HG03066 (cell line): ENCODE measurements around the gene CASZ1.

Source experiments
- ATAC-seq: cut with Tn5 transposase; IDR thresholded peaks from one replicate; pipeline ENCODE4 v1.9.1; 2021; ENCODE audit warnings: low read depth; ENCODE audit not compliant: unreplicated experiment

The CASZ1 gene

GRCh38 chr1:10631121-10631810 is 165.2 kb downstream of the CASZ1 start:
- ATAC-seq, result no peak

GRCh38 chr1:10630661-10631120 is 165.8 kb downstream of the CASZ1 start:
- ATAC-seq, result no peak

- ATAC-seq, result no peak
Measured at GRCh38 chr1:10629816-10630571, 166.5 kb downstream of the CASZ1 start.

- ATAC-seq, result no peak
Measured at GRCh38 chr1:10629091-10629815, 167.2 kb downstream of the CASZ1 start.

- ATAC-seq, result no peak
Measured at GRCh38 chr1:10628685-10629084, 167.8 kb downstream of the CASZ1 start.

GRCh38 chr1:10626791-10627410 is 169.5 kb downstream of the CASZ1 start:
- no peak for ATAC-seq

GRCh38 chr1:10626131-10626731 is 170.2 kb downstream of the CASZ1 start:
- no peak for ATAC-seq

- ATAC-seq, result no peak
Measured at GRCh38 chr1:10625554-10625953, 170.9 kb downstream of the CASZ1 start.

GRCh38 chr1:10625076-10625475 is 171.4 kb downstream of the CASZ1 start:
- no peak for ATAC-seq

- ATAC-seq, result no peak
Measured at GRCh38 chr1:10624256-10625050, 172.0 kb downstream of the CASZ1 start.

GRCh38 chr1:10623686-10624145 is 172.7 kb downstream of the CASZ1 start:
- ATAC-seq, result no peak

- ATAC-seq, result no peak
Measured at GRCh38 chr1:10622910-10623685, 173.3 kb downstream of the CASZ1 start.

- no peak for ATAC-seq
Measured at GRCh38 chr1:10621906-10622305, 174.5 kb downstream of the CASZ1 start.

GRCh38 chr1:10620776-10621175 is 175.7 kb downstream of the CASZ1 start:
- no peak for ATAC-seq

GRCh38 chr1:10617931-10618885 is 178.2 kb downstream of the CASZ1 start:
- ATAC-seq, result no peak

- ATAC-seq, result no peak
Measured at GRCh38 chr1:10617318-10617717, 179.1 kb downstream of the CASZ1 start.

GRCh38 chr1:10616696-10617095 is 179.8 kb downstream of the CASZ1 start:
- no peak for ATAC-seq
